ENCODE measurements around the gene MYCBP2. TPM values are rescaled to one million over a fixed set of nuclear protein-coding genes. Genes with fewer than 3 reads are reported as not detected.

The MYCBP2 gene
- total RNA-seq, 1 donor from 2014 or later, result 191 TPM

DNA sequence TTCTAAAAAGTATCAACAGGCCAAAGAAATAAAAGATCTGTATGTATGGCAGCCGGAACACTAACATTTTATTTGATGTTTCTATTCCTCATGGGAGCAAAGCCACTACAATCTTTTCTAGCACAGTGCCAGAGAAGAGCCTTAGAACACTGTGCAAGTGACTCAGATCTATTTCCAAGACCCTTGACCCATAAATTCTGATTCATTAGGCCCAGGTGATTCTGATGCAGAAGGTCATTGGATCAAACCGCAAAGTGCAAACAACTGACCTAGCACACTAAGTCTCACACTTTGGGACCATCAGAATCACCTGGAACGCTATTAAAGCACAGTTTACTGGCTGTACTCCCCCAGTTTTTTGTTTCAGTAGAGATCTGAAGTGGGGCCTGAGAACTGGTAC, 87.6 kb downstream of the MYCBP2 start:
- intact Hi-C loops (cut with DNase I), result no loop called here
- Histone ChIP-seq H3K27ac (no peak overlapping the region), H3K36me3 (peaks cover 0 to 24% of the 10 kb centered on the region in 2 donors), H3K4me3 (no peak overlapping the region), H3K9me3 (no peaks in the 10 kb centered on the region), H3K4me1 (no peaks in the 10 kb centered on the region), H3K27me3 (no peaks in the 10 kb centered on the region)
- TF ChIP-seq, protein P1, sequence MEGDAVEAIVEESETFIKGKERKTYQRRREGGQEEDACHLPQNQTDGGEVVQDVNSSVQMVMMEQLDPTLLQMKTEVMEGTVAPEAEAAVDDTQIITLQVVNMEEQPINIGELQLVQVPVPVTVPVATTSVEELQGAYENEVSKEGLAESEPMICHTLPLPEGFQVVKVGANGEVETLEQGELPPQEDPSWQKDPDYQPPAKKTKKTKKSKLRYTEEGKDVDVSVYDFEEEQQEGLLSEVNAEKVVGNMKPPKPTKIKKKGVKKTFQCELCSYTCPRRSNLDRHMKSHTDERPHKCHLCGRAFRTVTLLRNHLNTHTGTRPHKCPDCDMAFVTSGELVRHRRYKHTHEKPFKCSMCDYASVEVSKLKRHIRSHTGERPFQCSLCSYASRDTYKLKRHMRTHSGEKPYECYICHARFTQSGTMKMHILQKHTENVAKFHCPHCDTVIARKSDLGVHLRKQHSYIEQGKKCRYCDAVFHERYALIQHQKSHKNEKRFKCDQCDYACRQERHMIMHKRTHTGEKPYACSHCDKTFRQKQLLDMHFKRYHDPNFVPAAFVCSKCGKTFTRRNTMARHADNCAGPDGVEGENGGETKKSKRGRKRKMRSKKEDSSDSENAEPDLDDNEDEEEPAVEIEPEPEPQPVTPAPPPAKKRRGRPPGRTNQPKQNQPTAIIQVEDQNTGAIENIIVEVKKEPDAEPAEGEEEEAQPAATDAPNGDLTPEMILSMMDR (IDR thresholded peaks at IDR 0.05), result no peak
- no peak for TF ChIP-seq POLR2A (IDR thresholded peaks at IDR 0.05)
- no peak for TF ChIP-seq POLR2AphosphoS5 (IDR thresholded peaks at IDR 0.05; ENCODE audit: insufficient read depth in 1 of 2, low read depth in 1 of 2)
- no peak for DNase-seq (ENCODE audit: extremely low spot score in 2 of 2)

DNA sequence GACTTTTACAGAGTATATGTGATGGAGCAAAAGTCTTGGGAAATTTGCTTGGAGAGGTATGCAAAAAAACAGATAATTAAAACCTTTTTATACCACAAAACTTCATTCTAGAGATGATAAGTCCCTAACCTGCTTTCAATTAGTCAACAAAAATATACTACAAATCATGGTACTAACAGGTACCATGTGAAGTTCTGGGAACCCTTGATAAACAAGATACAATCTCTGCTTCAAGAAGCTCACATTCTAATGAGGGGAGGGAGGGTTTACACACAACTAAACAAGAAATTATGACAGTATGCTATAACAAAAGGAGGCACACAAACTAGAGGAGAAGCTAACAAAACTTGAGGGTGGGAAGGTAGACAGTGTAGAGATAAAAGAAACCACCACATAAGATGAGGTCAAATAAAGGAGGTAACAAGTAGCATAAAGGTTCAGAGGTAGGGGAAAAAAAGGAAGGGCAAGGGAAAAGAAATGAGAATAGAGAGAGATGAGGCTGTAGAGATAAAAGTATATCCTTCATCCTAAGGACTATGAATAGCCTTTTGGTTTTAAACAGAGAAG, 91.4 kb downstream of the MYCBP2 start:
- Histone ChIP-seq H3K27me3 (no peaks in the 10 kb centered on the region), H3K4me3 (no peak overlapping the region), H3K9me3 (no peaks in the 10 kb centered on the region), H3K36me3 (peaks cover 0 to 11% of the 10 kb centered on the region in 2 donors), H3K27ac (no peak overlapping the region), H3K4me1 (no peaks in the 10 kb centered on the region)
- DNase-seq (ENCODE audit: extremely low spot score in 2 of 2), result no peak
- intact Hi-C loops (cut with DNase I), result no loop called here
- TF ChIP-seq POLR2A (IDR thresholded peaks at IDR 0.05) (no peak), POLR2AphosphoS5 (IDR thresholded peaks at IDR 0.05; ENCODE audit: insufficient read depth in 1 of 2, low read depth in 1 of 2) (no peak)
- TF ChIP-seq, protein P1 (IDR thresholded peaks at IDR 0.05), result no peak

DNA sequence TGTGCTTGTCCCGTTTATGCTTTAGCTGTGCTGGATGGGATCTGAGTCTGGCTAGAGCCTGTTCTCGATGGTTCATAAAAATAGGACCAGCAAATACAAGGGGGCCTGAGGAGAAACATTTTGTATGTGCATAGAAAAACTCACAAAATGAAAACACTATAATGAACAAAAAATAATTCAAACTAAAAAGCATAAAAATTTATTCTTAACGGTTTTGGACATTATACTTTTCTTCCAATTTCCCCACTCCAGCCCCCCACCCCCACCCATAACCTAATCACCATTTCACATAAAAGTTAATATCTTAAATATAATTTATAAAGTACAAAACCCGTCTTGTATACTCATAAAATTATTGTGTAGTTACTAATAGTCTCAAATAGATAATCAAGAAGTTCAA, 93.7 kb downstream of the MYCBP2 start:
- Histone ChIP-seq H3K9me3 (no peaks in the 10 kb centered on the region), H3K4me3 (no peak overlapping the region), H3K27me3 (no peaks in the 10 kb centered on the region), H3K4me1 (no peaks in the 10 kb centered on the region), H3K36me3 (peaks cover 0 to 7% of the 10 kb centered on the region in 2 donors), H3K27ac (no peak overlapping the region)
- DNase-seq (ENCODE audit: extremely low spot score in 2 of 2), result no peak
- intact Hi-C loops (cut with DNase I), result no loop called here
- TF ChIP-seq, protein P1 (IDR thresholded peaks at IDR 0.05), result no peak
- TF ChIP-seq POLR2AphosphoS5 (IDR thresholded peaks at IDR 0.05; ENCODE audit: insufficient read depth in 1 of 2, low read depth in 1 of 2) (no peak), POLR2A (IDR thresholded peaks at IDR 0.05) (no peak)

GRCh38 chr13:77230560-77230959, 96.3 kb downstream of the MYCBP2 start:
- no peak for DNase-seq (ENCODE audit: extremely low spot score in 2 of 2)
- Histone ChIP-seq H3K36me3 (peaks cover 0 to 7% of the 10 kb centered on the region in 2 donors), H3K9me3 (no peaks in the 10 kb centered on the region), H3K4me3 (no peak overlapping the region), H3K27ac (no peak overlapping the region), H3K4me1 (no peaks in the 10 kb centered on the region), H3K27me3 (no peaks in the 10 kb centered on the region)
- intact Hi-C loops (cut with DNase I), result no loop called here
- TF ChIP-seq POLR2A (IDR thresholded peaks at IDR 0.05), result no peak
- TF ChIP-seq POLR2AphosphoS5 (IDR thresholded peaks at IDR 0.05; ENCODE audit: insufficient read depth in 1 of 2, low read depth in 1 of 2), result no peak
- TF ChIP-seq, protein P1 (IDR thresholded peaks at IDR 0.05), result no peak

GRCh38 chr13:77225946-77226345, 100.9 kb downstream of the MYCBP2 start:
- no peaks in the 10 kb centered on the region for H3K9me3 ChIP-seq
- no peak overlapping the region for H3K27ac ChIP-seq
- no peak for DNase-seq (ENCODE audit: extremely low spot score in 2 of 2)
- intact Hi-C loops (cut with DNase I), result no loop called here
- no peak overlapping the region for H3K4me3 ChIP-seq
- H3K27me3 ChIP-seq, result no peaks in the 10 kb centered on the region
- H3K36me3 ChIP-seq, result peaks cover 0 to 16% of the 10 kb centered on the region in 2 donors
- no peaks in the 10 kb centered on the region for H3K4me1 ChIP-seq
- TF ChIP-seq POLR2A (IDR thresholded peaks at IDR 0.05) (no peak), POLR2AphosphoS5 (IDR thresholded peaks at IDR 0.05; ENCODE audit: insufficient read depth in 1 of 2, low read depth in 1 of 2) (no peak)
- TF ChIP-seq, protein P1 (IDR thresholded peaks at IDR 0.05), result no peak

All from vagina (tissue), 2 donors.